ENCODE measurements around the gene AASS.
"Not testable (repeated sequence)": the region's sequence is repeated elsewhere in the genome, so short reads cannot be mapped to it uniquely, and the experiment has no call there.

The AASS gene

DNA sequence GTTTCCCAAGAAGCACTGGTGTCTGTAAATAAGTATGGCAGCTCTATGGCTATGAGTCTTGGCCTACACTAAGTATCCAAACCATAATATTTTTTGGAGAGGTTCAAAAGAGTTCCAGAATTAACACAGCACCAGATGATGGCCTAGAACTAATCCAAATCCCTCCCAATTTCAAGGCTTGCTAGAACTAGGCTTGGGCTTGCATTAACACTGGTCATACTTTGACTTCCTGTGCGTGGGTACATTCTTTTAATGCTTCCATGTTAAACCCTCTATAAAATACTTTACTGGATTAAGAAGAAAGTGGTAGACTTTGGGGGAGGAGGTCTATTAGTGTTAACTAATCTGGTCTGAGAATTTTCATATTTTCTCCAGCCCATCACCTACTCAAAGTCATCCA, 3.1 kb downstream of the AASS start:
- in situ Hi-C loops (cut with MboI; ENCODE audit: low pct_unique_long_range_greater_than_20kb, low sequenced_read_pairs, unreplicated experiment) = no loop called here
- DNase-seq (ENCODE audit: low spot score) = no peak
- TF ChIP-seq, protein P1, sequence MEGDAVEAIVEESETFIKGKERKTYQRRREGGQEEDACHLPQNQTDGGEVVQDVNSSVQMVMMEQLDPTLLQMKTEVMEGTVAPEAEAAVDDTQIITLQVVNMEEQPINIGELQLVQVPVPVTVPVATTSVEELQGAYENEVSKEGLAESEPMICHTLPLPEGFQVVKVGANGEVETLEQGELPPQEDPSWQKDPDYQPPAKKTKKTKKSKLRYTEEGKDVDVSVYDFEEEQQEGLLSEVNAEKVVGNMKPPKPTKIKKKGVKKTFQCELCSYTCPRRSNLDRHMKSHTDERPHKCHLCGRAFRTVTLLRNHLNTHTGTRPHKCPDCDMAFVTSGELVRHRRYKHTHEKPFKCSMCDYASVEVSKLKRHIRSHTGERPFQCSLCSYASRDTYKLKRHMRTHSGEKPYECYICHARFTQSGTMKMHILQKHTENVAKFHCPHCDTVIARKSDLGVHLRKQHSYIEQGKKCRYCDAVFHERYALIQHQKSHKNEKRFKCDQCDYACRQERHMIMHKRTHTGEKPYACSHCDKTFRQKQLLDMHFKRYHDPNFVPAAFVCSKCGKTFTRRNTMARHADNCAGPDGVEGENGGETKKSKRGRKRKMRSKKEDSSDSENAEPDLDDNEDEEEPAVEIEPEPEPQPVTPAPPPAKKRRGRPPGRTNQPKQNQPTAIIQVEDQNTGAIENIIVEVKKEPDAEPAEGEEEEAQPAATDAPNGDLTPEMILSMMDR (IDR thresholded peaks at IDR 0.05; ENCODE audit: extremely low read depth, insufficient read depth, missing control alignments) = no peak

DNA sequence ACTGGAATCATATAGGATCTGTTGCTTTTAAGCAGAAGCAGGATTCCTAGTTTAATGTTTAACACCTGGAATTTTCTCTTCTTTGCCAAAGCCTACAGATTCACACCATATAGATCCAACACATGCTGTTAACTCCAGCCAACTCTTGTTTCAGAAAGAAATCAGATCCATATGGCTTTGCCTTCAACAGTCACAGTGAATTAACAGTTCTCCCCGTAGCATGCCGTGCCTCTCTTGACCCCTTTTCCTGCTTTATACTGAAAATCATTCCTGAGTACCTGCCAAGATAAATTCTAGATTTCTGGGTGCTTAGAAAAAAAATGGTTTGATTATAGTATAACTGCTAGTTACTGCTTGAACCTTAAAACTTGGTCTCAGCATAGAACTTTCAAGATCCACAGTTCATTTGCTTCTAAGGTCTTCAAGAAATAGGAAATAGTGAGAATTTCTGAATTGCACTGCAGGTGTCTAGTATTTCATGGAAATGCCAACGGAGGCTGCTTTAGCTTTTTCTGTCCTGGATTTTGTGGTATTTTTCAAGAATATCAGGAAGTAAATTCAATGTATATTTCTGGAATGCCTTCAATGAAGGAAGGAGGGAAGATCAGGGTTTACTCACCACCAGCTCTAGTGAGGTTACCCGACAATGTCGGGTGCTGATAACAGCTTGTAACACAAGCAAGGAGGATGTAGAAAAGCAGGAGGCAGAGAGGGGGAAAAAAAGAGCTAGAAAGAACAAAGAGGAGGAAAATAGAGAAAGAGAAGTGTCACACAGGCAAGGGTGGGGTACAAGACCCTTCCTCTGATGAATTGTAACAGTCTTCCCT, 6.6 kb downstream of the AASS start:
- DNase-seq (ENCODE audit: low spot score) = no peak
- TF ChIP-seq, protein P1 (IDR thresholded peaks at IDR 0.05; ENCODE audit: extremely low read depth, insufficient read depth, missing control alignments) = no peak
- in situ Hi-C loops (cut with MboI; ENCODE audit: low pct_unique_long_range_greater_than_20kb, low sequenced_read_pairs, unreplicated experiment) = no loop called here

DNA sequence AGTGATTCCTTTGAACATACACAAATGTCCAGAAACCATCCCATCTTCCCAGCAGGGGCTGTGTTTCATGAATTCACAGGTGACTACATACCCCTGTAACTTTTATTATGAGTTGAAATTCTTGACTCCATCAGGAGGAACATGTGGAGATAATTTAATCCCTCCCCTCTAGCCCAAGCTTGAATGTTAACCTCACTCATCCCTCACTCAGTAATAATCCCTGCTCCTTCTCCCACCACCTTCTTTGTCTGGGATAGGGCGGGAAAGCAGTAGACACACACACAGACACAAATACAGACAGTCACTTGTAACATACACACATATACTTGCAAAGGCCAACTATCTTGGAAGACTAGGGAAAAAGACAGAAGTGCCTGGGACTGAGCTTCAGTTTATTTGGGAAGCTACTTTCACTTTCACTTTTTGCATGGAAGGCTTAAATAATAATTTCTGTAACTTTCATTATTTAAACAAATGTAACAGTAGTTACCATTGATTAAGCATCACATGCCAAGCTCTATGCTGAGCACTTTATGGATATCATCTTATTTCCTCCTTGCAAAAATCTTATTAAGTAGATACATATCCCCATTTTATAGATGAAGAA, 7.3 kb downstream of the AASS start:
- in situ Hi-C loops (cut with MboI; ENCODE audit: low pct_unique_long_range_greater_than_20kb, low sequenced_read_pairs, unreplicated experiment) = no loop called here
- TF ChIP-seq, protein P1 (IDR thresholded peaks at IDR 0.05; ENCODE audit: extremely low read depth, insufficient read depth, missing control alignments) = no peak
- no peak for DNase-seq (ENCODE audit: low spot score)

DNA sequence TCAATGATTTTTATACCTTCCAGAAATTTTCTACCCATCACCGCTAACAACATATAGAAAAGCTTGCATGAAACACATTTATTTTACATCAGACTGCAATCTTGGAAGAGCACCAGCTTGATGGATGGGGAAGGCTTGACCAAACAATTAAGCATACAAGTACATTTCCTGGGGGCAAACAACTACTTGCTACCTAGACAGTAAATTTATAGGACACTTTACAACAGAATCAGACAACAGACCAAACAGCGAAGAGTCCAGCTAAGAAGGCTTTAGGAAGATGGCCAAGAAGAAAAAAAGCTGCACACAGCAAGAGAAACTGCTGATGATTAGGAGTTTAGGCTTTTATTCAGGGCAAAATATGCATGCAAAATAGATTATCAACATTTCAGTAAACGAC, 8.0 kb downstream of the AASS start:
- TF ChIP-seq, protein P1 (IDR thresholded peaks at IDR 0.05; ENCODE audit: extremely low read depth, insufficient read depth, missing control alignments) = no peak
- in situ Hi-C loops (cut with MboI; ENCODE audit: low pct_unique_long_range_greater_than_20kb, low sequenced_read_pairs, unreplicated experiment) = no loop called here
- DNase-seq (ENCODE audit: low spot score) = no peak

DNA sequence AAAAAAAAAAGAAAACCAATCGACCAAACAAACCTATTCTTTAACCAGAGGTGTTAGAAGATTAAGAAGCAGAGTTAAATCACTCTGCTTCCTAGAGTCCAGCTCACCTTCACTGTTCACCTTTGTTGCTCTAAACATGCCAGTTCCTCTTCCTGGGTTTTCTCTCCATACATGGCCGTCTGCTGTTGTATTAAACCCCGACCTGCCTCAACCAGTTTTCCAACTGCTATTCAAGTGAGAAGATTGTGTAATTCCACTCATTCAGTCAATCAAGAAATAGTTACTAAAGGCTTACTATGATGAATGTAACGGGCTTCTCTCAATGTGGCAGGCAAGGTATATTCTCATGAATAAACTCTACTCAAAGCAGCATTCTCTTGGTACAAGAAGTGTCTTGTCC, 8.8 kb downstream of the AASS start:
- in situ Hi-C loops (cut with MboI; ENCODE audit: low pct_unique_long_range_greater_than_20kb, low sequenced_read_pairs, unreplicated experiment) = no loop called here
- DNase-seq (ENCODE audit: low spot score) = no peak
- TF ChIP-seq, protein P1 (IDR thresholded peaks at IDR 0.05; ENCODE audit: extremely low read depth, insufficient read depth, missing control alignments) = no peak

DNA sequence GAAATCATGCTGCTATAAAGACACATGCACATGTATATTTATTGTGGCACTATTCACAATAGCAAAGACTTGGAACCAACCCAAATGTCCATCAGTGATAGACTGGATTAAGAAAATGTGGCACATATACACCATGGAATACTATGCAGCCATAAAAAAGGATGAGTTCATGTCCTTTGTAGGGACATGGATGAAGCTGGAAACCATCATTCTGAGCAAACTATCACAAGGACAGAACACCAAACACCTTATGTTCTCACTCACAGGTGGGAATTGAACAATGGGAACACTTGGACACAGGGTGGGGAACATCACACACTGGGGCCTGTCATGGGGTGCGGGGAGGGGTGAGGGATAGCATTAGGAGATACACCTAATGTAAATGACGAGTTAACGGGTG, 9.3 kb downstream of the AASS start:
- in situ Hi-C loops (cut with MboI; ENCODE audit: low pct_unique_long_range_greater_than_20kb, low sequenced_read_pairs, unreplicated experiment); DNase-seq (ENCODE audit: low spot score): not testable (repeated sequence)

DNA sequence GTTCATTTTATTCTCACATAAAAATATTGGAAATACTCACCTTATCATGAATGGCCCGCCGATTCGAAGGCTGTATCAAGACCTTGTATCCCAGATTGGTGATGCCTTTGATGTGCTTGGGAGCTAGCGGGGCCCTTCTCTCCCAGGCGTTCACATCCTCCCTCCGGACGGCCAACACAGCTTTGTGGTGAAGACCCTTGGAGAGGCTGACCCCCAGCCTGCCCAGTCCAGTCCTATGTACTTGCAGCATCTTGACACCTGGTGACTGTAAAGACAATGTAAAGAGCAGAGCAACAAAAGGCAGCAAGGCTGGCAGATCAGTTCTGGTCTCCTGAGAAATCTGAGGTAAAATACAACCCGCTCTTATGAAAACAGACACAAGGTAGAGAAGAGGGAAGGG, 10.6 kb downstream of the AASS start:
- DNase-seq (ENCODE audit: low spot score) = no peak
- TF ChIP-seq, protein P1 (IDR thresholded peaks at IDR 0.05; ENCODE audit: extremely low read depth, insufficient read depth, missing control alignments) = no peak
- in situ Hi-C loops (cut with MboI; ENCODE audit: low pct_unique_long_range_greater_than_20kb, low sequenced_read_pairs, unreplicated experiment) = no loop called here
